Measurements from ENCODE around the gene AIFM1.
A peak's percentile ranks its signal among the peaks of the same experiment; 100 is the strongest.

The AIFM1 gene

GRCh38 chrX:130165703-130166502, at the start of gene AIFM1:
AIFM1 (minus strand) TSS chrX:130165841; CDS start chrX:130165656, 185 bp downstream.
- DNase-seq, result peak; percentile 91

- DNase-seq, result no peak
Measured at GRCh38 chrX:130213376-130213775, 47.7 kb upstream of the AIFM1 start.

- DNase-seq, result no peak
Measured at GRCh38 chrX:130212371-130212770, 46.7 kb upstream of the AIFM1 start.

GRCh38 chrX:130211415-130212186, 46.0 kb upstream of the AIFM1 start:
- no peak for DNase-seq

- no peak for DNase-seq
Measured at GRCh38 chrX:130204647-130205046, 39.0 kb upstream of the AIFM1 start.

DNA sequence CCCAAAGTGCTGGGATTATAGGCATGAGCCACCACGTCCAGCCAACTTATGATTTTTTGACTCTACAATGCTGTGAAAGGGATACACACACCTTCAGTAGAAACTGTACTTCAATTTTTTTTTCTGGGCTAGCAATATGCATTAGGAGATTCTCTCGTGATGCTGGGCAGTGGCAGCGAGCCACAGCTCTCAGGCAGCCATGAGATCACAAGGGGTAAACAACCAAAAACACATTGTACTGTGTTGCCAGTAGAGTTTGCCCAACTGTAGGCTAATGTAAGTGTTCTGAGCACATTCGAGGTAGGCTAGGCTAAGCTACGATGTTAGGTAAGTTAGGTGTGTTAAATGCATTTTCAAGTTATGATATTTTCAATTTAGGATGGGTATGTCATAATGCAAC, 31.8 kb upstream of the AIFM1 start:
- DNase-seq, result no peak

- no peak for DNase-seq
Measured at GRCh38 chrX:130196466-130196865, 30.8 kb upstream of the AIFM1 start.

GRCh38 chrX:130190801-130191200, 25.2 kb upstream of the AIFM1 start:
- DNase-seq, result no peak

- DNase-seq, result no peak
Measured at GRCh38 chrX:130186651-130187050, 21.0 kb upstream of the AIFM1 start.

DNA sequence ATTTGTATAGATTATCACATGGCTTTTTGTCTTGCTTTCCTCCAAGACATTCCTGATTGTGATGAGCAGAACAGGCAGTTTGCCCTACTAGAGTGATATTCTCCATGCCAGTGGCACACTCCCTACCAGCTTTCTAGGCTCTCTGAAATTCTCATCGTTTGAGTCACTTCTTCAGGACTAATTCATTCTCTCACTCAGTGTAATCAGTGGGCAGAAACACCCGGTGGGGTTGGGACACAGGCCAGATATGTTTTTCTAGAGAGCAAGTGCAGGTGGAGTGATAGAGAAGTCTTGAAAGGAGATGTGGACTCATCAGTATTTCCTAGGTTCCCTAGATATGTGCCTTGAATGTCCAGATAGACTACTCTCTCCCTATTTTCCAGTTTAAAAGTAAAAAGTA, 19.2 kb upstream of the AIFM1 start:
- no peak for DNase-seq

- no peak for DNase-seq
Measured at GRCh38 chrX:130184168-130184567, 18.5 kb upstream of the AIFM1 start.

DNA sequence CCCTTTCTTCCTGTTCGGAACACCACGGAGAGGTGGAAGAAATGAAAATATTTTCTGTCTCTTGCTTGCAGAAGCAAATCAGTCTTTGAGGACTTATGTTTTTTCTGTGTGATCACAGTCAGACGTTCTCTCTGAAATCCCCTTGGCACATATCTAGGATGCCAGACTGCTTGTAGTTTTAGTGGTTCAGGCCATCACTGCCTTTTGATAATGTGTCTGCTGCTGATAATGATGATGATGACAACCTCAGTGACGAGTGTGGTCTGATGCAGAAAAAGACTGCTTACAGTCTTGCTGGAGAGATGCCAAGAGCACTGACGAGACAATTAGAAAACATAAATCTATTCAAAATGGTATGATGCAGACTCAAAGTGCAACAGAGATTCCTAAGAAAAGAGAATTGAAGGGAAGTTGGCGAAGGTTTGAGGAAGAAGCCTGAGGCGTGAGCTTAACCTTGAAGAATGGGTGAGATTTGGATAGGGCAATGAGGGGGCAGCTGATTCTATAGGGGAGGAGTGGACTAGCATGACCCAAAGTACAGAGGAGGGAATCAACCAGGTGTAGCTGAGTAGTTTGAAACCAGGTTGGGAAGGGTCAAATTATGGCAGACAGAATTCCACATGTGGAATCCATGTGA, 14.1 kb upstream of the AIFM1 start:
- no peak for DNase-seq

DNA sequence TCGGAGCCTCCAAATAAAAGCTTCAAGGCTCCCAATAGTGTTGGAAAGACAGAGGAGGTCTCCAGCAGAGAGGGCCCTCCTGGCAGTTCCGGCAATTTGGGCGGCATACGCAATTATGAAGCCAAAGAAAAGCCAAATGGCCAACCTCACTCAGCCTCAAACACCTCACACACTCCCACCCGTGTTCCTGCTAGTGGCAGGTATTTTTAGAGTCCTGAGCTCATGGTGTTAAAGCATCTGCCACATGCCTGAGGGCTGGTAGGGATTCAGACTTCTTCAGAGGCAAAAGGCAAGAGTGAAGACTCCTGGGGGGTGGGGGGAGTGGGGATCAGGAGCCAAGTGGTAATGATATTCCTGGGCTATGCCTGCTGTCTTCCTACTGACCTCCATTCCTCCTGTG, 13.5 kb upstream of the AIFM1 start:
- DNase-seq, result no peak

- no peak for DNase-seq
Measured at GRCh38 chrX:130176942-130177341, 11.3 kb upstream of the AIFM1 start.

GRCh38 chrX:130176354-130176776, 10.7 kb upstream of the AIFM1 start:
- DNase-seq, result no peak

- DNase-seq, result no peak
Measured at GRCh38 chrX:130174937-130175336, 9.3 kb upstream of the AIFM1 start.

DNA sequence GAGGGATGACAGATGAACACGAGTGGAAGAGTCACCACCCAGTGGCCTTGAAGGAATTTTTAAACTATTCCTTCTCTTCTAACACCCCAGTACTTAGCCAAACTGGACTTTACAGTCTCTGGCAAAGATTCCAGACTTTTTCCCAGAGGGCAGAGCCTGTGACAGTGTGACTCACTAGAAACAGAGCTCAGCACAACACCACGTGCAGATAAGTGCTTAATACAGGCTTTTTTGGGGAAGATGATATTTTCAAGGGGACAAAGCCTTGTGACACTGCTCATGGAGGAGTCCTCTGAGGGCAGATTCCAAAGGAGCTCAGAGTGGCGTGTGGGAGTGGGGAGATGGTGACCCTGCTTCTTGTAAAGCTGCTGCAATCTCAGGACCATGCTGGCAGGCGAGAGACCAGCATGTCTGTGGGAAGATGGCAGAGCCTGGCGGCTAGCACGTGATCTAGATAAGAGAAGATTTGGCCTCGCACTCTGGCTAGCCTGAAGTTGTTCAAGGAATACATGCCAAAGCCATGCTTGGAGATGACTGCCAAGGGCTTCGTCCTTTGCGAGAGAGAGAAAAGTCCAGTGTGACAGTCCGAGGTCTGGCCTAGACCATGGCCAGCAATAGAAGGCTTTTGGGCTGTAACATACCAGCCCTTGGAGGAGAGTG, 8.5 kb upstream of the AIFM1 start:
- DNase-seq, result no peak

GRCh38 chrX:130173190-130173895, 7.7 kb upstream of the AIFM1 start:
- DNase-seq, result peak; percentile 42

DNA sequence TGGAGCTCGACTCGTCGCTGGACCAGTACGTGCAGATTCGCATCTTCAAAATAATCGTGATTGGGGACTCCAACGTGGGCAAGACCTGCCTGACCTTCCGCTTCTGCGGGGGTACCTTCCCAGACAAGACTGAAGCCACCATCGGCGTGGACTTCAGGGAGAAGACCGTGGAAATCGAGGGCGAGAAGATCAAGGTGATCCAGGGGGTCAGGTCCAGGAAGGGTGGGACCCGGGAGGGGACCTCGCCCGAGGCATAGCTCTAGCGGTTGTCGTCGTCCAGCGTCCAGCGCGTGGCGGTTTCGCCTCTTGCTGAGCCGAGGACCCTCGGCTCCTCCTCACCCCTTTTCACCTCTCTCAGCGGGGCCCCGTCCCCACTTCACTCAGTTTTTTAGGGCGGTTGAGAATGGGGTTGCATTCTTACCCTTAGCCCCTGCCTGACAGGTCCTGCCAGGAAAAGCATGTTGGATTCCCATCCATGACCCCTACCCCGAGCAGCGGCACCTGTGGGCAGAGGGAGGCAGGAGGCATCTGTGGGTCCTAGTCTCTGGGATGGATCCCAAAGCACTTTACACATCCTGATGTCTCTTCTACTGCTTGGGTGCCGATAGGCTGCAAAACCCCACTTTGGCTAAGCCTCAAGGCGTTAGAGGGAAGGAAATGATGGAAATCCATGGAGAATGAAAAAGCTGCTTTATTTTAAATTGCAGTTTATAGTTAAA, 6.6 kb upstream of the AIFM1 start:
- DNase-seq, result no peak

- DNase-seq, result peak; percentile 47
Measured at GRCh38 chrX:130171446-130172126, 5.9 kb upstream of the AIFM1 start, which contains the start of gene RAB33A. RAB33A (plus strand) TSS chrX:130171962; CDS start chrX:130172063, 101 bp downstream.

All from CD4-positive, alpha-beta T cell treated with Interferon gamma for 1 hour (primary cell).